22Rv1 (cell line): ENCODE results near the gene ZNF26.

Source experiments
- ZFX ChIP-seq: fragments of 450-650 bp; IDR thresholded peaks from 2 replicates; pipeline ENCODE4 v1.6.1; 2017; ENCODE audit warnings: antibody characterized with exemption, borderline replicate concordance
- TF ChIP-seq, protein P1 (sequence below): fragments of 450-650 bp; IDR thresholded peaks from 2 replicates; pipeline ENCODE4 v1.5.1; 2017; ENCODE audit warnings: mild to moderate bottlenecking

DNA sequence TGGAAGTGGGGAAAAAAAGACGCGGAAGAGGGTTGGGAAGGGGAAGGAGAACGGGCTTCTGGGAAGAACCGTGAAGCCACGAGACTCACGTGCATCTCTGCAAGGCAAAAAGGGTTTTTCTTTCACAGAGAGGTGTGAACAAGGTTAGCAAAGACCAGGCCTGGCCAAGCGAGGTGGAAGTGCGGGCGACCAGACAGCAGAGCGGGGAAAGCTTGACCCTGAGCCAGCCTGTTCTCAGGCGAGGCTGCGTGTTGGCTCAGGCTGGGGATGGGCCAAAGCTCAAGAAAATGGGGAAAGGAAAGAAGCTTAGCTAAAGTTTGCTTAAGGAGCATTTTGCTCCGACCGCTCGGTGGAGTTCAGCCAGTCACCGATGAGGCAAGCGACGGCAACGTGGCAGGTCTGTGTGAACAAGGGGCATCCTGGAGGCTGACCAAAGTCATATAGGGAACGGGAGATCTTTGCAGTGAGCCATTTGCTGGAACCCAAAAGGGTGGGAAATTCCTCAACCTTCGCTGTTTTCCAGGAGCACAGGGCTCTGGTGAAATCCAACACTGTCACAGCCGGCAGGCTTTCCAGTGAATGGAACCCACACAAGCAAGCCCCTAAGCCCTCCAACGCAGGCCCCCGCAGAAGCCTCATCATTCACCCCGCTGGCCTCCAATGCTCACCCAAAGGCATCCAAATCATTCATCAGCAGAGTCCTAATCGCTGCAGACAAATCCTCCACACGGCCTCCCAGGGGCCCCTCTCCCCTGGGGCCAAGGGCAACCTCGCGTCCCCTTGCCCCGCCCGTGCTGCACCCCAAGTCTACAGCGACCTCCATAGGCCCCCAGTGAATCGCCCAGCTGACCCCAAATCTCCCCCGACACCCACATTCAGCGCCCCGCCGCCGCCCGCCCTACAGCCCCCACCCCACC lies 30.8 kb upstream of the ZNF26 start:
- TF ChIP-seq, protein P1, sequence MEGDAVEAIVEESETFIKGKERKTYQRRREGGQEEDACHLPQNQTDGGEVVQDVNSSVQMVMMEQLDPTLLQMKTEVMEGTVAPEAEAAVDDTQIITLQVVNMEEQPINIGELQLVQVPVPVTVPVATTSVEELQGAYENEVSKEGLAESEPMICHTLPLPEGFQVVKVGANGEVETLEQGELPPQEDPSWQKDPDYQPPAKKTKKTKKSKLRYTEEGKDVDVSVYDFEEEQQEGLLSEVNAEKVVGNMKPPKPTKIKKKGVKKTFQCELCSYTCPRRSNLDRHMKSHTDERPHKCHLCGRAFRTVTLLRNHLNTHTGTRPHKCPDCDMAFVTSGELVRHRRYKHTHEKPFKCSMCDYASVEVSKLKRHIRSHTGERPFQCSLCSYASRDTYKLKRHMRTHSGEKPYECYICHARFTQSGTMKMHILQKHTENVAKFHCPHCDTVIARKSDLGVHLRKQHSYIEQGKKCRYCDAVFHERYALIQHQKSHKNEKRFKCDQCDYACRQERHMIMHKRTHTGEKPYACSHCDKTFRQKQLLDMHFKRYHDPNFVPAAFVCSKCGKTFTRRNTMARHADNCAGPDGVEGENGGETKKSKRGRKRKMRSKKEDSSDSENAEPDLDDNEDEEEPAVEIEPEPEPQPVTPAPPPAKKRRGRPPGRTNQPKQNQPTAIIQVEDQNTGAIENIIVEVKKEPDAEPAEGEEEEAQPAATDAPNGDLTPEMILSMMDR = no peak
- no peak for TF ChIP-seq ZFX
